ENCODE results near the gene OLFM2. TPM values are rescaled to one million over a fixed set of nuclear protein-coding genes. Genes with fewer than 3 reads are reported as not detected.

The OLFM2 gene
- total RNA-seq, 1 experiment from 2014 or later = 5.6 TPM

GRCh38 chr19:9917321-9917720 lies 19.0 kb downstream of the OLFM2 start:
- H3K9me3 ChIP-seq = 0 out of 2 replicates have a peak, but pooled peaks cover 3% of the 10 kb centered on the region
- H3K27me3 ChIP-seq = peaks cover 18% of the 10 kb centered on the region
- peak; percentile 67 for DNase-seq
- no peak overlapping the region for H3K4me3 ChIP-seq
- no peaks in the 10 kb centered on the region for H3K36me3 ChIP-seq

DNA sequence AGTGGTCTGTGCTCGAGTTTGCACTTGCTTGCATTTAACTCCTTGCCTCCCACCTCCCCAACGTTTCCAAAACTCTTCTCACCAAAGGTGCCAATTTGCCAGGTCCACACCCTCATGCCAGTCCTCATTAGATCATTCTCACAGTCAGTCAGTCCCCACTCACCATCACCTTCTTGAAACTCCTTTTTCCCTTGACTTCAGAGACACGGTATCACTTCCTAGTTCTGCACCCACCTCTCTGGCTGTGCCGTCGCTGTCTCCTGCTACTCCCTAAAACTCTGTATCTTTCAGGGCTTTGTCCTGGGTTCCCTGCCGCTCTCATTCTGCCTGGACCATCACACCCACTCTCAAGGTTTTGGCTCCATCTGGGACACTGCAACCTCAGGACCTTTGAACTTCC lies 19.6 kb downstream of the OLFM2 start:
- H3K4me3 ChIP-seq = no peak overlapping the region
- no peaks in the 10 kb centered on the region for H3K36me3 ChIP-seq
- H3K9me3 ChIP-seq = no peaks in the 10 kb centered on the region
- peaks cover 24% of the 10 kb centered on the region for H3K27me3 ChIP-seq
- DNase-seq = no peak

DNA sequence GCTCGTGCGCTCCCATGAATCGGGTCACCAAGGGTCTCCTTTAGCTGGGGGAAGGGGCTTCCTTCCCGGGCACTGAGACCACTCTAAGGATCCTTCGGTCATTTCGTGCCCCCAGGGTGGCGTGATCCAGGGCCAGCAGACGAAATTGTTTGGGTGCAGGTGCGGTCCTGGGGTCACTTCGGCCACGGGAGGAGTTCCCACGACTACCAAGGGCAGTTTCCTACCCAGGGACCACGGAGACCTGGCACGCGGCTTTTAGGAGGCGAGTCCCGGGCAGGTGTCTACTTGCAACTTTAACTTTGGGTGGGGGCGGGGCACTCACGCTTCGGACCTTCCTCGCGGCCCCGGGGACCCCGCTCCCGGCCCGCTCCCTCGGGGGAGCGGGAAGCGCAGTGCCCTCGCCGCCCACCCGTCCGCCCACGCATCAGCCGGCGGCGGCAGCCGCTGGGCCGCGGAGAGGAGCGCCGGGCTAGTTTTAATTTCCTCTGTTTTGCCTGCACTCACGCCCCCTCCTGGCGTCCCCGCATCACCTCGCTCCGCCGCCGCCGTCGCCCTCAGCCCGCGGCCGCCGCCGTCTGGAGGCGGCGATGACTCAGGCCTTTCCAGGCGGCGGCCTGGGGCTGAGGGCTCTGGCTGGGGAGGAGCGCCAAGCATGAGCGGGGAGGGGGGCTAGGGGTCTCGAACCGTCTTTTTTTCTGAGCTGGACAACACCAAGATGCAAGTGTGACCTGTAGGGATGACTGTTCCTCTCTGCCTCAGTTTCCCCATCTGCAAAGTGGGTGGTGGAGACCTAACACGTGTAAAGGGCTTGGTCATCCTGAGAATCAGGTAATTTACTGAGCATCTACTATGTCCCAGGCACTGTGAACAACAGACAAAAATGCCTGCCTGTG lies 21.8 kb downstream of the OLFM2 start:
- peaks cover 31% of the 10 kb centered on the region for H3K27me3 ChIP-seq
- H3K4me3 ChIP-seq = peak overlapping the region; percentile 36
- DNase-seq = peak; percentile 92
- H3K36me3 ChIP-seq = no peaks in the 10 kb centered on the region
- H3K9me3 ChIP-seq = no peaks in the 10 kb centered on the region

GRCh38 chr19:9914001-9914314 lies 22.4 kb downstream of the OLFM2 start:
- Histone ChIP-seq H3K4me3 (peak overlapping the region; percentile 36), H3K36me3 (no peaks in the 10 kb centered on the region), H3K27me3 (peaks cover 31% of the 10 kb centered on the region), H3K9me3 (no peaks in the 10 kb centered on the region)
- no peak for DNase-seq

GRCh38 chr19:9913237-9914000 lies 22.9 kb downstream of the OLFM2 start:
- H3K27me3 ChIP-seq = peaks cover 31% of the 10 kb centered on the region
- no peak overlapping the region for H3K4me3 ChIP-seq
- DNase-seq = peak; percentile 37
- no peaks in the 10 kb centered on the region for H3K36me3 ChIP-seq
- no peaks in the 10 kb centered on the region for H3K9me3 ChIP-seq

GRCh38 chr19:9912551-9913236 lies 23.6 kb downstream of the OLFM2 start:
- no peak for DNase-seq
- no peaks in the 10 kb centered on the region for H3K9me3 ChIP-seq
- H3K4me3 ChIP-seq = no peak overlapping the region
- peaks cover 31% of the 10 kb centered on the region for H3K27me3 ChIP-seq
- H3K36me3 ChIP-seq = no peaks in the 10 kb centered on the region

DNA sequence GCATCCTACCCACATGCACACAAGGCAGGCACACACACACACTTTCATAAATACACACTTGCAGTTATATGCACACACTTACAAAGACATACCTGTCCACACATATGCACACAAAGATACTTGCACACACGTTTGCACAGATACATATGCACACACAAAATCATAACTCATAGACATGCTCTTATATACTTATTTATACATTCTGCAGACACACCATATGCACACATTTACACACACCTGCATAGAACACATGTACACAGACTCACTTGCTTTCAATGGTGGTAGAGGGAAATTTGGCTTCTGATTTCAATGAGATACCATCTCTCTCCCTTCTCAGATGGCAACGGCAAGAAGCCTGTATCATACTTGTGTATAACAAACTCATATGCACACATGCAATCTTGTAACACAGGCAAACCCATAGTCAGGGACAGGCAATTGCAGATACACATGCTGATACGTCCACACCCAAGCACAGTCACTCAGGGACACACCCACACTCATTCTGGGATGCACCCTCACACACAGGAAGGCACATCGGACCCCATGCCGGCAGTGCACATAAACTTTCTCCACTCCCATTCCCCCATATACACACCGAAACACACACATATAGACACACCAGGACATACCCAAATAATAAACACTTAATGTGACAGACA lies 24.7 kb downstream of the OLFM2 start:
- Histone ChIP-seq H3K9me3 (no peaks in the 10 kb centered on the region), H3K27me3 (peaks cover 31% of the 10 kb centered on the region)
- DNase-seq = no peak

GRCh38 chr19:9910625-9911024 lies 25.7 kb downstream of the OLFM2 start:
- Histone ChIP-seq H3K36me3 (no peaks in the 10 kb centered on the region), H3K9me3 (no peaks in the 10 kb centered on the region), H3K4me3 (no peak overlapping the region), H3K27me3 (peaks cover 31% of the 10 kb centered on the region)
- no peak for DNase-seq

More for the DNA sequence above, 24.7 kb downstream of the OLFM2 start:
- Histone ChIP-seq H3K4me3 (no peak overlapping the region), H3K36me3 (no peaks in the 10 kb centered on the region)

DNA sequence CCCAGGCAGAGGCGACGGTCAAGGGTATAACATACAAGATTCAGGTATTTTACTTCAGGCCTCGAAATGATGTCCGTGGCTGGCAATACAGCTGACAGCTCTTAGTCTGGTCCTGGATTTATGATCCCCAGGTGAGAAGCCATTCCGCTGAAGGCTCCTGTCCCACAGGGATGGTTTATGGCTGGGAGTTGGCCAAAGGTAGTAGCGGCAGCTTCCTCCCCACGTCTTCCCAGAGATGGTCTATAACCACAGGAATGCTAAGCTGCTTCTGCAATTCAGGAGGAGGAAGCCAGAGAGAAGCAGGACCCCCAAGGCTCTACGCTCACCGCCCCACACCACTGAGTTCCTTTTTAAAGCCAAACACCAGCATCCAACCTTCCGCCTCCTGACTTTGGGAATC lies 27.1 kb downstream of the OLFM2 start:
- DNase-seq = no peak
- peaks cover 30% of the 10 kb centered on the region for H3K27me3 ChIP-seq
- no peak overlapping the region for H3K4me3 ChIP-seq
- no peaks in the 10 kb centered on the region for H3K36me3 ChIP-seq
- H3K9me3 ChIP-seq = no peaks in the 10 kb centered on the region

DNA sequence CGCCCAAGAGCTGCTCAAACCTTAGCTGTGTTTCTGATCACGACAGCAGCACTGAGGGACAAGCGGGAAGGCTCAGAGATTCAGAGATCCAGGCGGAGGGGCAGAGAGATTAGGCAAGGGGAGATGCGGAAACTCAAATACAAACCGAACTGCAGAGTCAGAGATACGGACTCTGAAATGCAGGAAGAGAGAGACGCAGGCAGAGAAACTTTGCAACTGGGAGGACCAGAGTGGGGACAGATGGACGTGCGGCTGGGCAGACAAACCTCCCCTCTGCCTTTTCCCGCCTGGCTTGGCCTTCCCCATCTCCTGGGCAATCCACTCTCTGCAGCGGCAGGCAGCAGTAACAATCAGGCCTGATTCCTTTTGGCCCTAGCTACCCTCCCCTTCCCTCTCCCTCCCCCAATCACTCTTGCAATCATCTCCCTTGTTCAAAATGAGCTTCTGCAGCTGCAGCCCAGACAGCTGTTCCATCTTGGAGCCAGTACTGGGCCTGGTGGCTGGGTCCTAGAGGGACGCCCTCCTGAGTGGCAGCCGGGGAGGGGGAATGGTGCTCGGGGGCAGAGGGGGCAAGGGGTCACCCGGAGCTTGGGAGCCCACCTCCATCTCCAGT lies 29.7 kb downstream of the OLFM2 start:
- Histone ChIP-seq H3K9me3 (no peaks in the 10 kb centered on the region), H3K27me3 (peaks cover 9% of the 10 kb centered on the region; the same call in 1 of the 2 replicates)
- DNase-seq = no peak

GRCh38 chr19:9903336-9903735 lies 33.0 kb downstream of the OLFM2 start:
- Histone ChIP-seq H3K27me3 (peaks cover 9% of the 10 kb centered on the region; the same call in 1 of the 2 replicates), H3K36me3 (no peaks in the 10 kb centered on the region), H3K9me3 (no peaks in the 10 kb centered on the region), H3K4me3 (no peak overlapping the region)
- DNase-seq = no peak

More for the DNA sequence above, 29.7 kb downstream of the OLFM2 start:
- Histone ChIP-seq H3K36me3 (no peaks in the 10 kb centered on the region), H3K4me3 (no peak overlapping the region)

GRCh38 chr19:9901642-9902041 lies 34.7 kb downstream of the OLFM2 start:
- Histone ChIP-seq H3K4me3 (no peak overlapping the region), H3K27me3 (peaks cover 9% of the 10 kb centered on the region; the same call in 1 of the 2 replicates), H3K9me3 (no peaks in the 10 kb centered on the region), H3K36me3 (no peaks in the 10 kb centered on the region)
- DNase-seq = no peak

DNA sequence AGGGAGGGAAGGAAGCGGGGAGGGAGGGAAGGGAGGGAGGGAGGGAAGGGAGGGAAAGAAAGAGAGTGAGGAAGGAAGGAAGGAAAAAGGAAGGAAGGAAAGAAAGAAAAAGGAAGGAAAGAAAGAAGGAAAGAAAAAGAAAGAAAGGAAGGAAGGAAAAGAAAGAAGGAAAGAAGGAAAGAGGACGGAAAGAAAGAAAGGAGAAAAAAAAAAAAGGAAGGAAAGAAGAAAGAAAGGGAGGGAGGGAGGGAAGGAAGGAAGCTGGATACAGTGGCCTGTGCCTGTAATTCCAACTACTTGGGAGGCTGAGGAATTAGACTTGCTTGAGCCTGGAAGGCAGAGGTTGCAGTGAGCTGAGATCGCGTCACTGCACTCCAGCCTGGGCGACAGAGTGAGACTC lies 35.3 kb downstream of the OLFM2 start:
- Histone ChIP-seq H3K9me3 (no peaks in the 10 kb centered on the region), H3K36me3 (no peaks in the 10 kb centered on the region), H3K4me3 (no peak overlapping the region), H3K27me3 (peaks cover 9% of the 10 kb centered on the region; the same call in 1 of the 2 replicates)
- no peak for DNase-seq

GRCh38 chr19:9891609-9892373 lies 44.5 kb downstream of the OLFM2 start:
- Histone ChIP-seq H3K9me3 (no peaks in the 10 kb centered on the region), H3K4me3 (no peak overlapping the region), H3K27me3 (peaks cover 12% of the 10 kb centered on the region), H3K36me3 (no peaks in the 10 kb centered on the region)
- DNase-seq = no peak

DNA sequence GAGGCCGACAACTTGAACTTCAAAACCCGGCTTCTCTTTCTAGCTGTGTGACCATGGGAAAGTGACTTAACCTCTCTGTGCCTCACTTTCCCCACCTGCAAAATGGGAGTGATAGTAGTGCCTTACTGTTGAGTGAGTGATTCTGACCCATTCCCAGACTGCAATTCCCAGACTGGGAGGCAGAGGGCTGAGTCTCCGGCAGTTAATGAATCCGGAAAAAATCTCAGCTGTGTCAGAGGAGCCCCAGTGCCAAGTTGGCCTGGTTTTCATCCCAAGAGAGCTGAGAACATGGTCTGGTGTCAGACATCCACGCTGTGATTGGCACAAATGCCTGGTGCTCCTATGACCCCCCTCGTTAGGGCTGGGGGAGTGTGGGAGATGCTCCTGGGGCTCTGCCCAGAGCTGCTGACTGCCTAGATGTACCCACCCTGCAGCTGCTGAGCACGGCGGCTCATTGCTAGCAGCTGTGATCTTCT lies 51.2 kb downstream of the OLFM2 start:
- peak; percentile 90 for DNase-seq
- Histone ChIP-seq H3K4me3 (no peak overlapping the region), H3K36me3 (no peaks in the 10 kb centered on the region), H3K9me3 (no peaks in the 10 kb centered on the region; the same call in 1 of the 2 replicates), H3K27me3 (peaks cover 15% of the 10 kb centered on the region)
